Transverse colon (tissue), 4 donors: Measurements from ENCODE around the gene PEX14. TPM values are rescaled to one million over a fixed set of nuclear protein-coding genes. Genes with fewer than 3 reads are reported as not detected.
A peak's percentile ranks its signal among the peaks of the same experiment; 100 is the strongest.

Source experiments
- DNase-seq: peaks from one replicate; pipeline ENCODE4 v3.0.0-alpha.2; 2019
- H3K27ac ChIP-seq, 4 donors: fragments of 200-600 bp; sonication (generic); 2 replicates each; pipeline ENCODE4 v1.5.1; 2016 to 2018; ENCODE audit warnings: inconsistent platforms in 4 of 4
- H3K27me3 ChIP-seq: fragments of 200-600 bp; sonication (generic); 2 replicates; pipeline ENCODE4 v1.5.1; 2017; ENCODE audit warnings: inconsistent platforms
- H3K36me3 ChIP-seq, 4 donors: fragments of 200-600 bp; sonication (generic); 2 replicates each; pipeline ENCODE4 v1.5.1; 2017 to 2019; ENCODE audit warnings: inconsistent platforms in 4 of 4
- H3K4me1 ChIP-seq, 4 donors: fragments of 200-600 bp; sonication (generic); 2 replicates each; pipeline ENCODE4 v1.5.1; 2017 to 2020; ENCODE audit warnings: inconsistent platforms in 4 of 4
- H3K4me3 ChIP-seq, 4 donors: fragments of 200-600 bp; sonication (generic); 1 replicate in 1 of 4; 2 replicates in 3 of 4; pipeline versions ENCODE4 v1.5.1 to v1.6.1; 2017 to 2019; ENCODE audit warnings: inconsistent platforms in 4 of 4
- H3K9me3 ChIP-seq, 2 donors: fragments of 200-600 bp; sonication (generic); 2 replicates each; pipeline ENCODE4 v1.5.1; 2017 to 2019; ENCODE audit warnings: inconsistent platforms in 2 of 2
- EP300 ChIP-seq: sonication (generic); formaldehyde crosslinking; IDR thresholded peaks from one replicate; pipeline ENCODE4 v1.6.1; 2017; ENCODE audit warnings: antibody characterized with exemption, low read depth
- POLR2A ChIP-seq: fragments of 450-650 bp; IDR thresholded peaks from one replicate; pipeline ENCODE4 v1.6.1; 2016; ENCODE audit warnings: antibody characterized with exemption, mild to moderate bottlenecking, moderate library complexity
- POLR2AphosphoS5 ChIP-seq, 3 donors: sonication (generic); formaldehyde crosslinking; IDR thresholded peaks; one replicate each; pipeline ENCODE4 v1.6.1; 2016; ENCODE audit warnings: antibody characterized with exemption in 3 of 3
- WGBS, 2 donors: methylation state at CpG; one replicate each; pipeline ENCODE4 v1.1.5; 2018; ENCODE audit warnings: low coverage in 1 of 2; 5-methylcytosine and 5-hydroxymethylcytosine counted together
- in situ Hi-C, 4 donors: fragments of 200-750 bp; cut with MboI; loops; one replicate each; pipeline versions ENCODE4 v1.15.0 to v1.15.1; 2017; ENCODE audit warnings: low sequenced_read_pairs in 3 of 4, low pct_ligation_motif_present in 1 of 4, low pct_unique_long_range_greater_than_20kb in 1 of 4
- intact Hi-C: fragments of 100-400 bp; cut with DNase I; formaldehyde crosslinking; loops from one replicate; pipeline ENCODE4 v1.15.1; 2023; ENCODE audit warnings: low total_unique reads
- total RNA-seq, 4 donors: library from RNA; depleted of rRNA; stranded (reverse); fragments of >200 nt; gene quantifications; one replicate each; pipeline ENCODE4 v1.1.0, GENCODE V29; 2016
- TF ChIP-seq, protein P1 (sequence below), 5 experiments: fragments of 200-600 bp in 3 of 5; fragments of 450-650 bp in 2 of 5; sonication (generic) in 3 of 5; IDR thresholded peaks; 1 replicate in 2 of 5; 2 replicates in 3 of 5; pipeline ENCODE4 v1.5.1; 2016 to 2017; ENCODE audit warnings: antibody characterized with exemption in 5 of 5, inconsistent platforms in 3 of 5, mild to moderate bottlenecking in 2 of 5, moderate library complexity in 1 of 5

The PEX14 gene
- total RNA-seq, 4 donors from 2014 or later: 2.4 to 16.5 (median 12.6) TPM

DNA sequence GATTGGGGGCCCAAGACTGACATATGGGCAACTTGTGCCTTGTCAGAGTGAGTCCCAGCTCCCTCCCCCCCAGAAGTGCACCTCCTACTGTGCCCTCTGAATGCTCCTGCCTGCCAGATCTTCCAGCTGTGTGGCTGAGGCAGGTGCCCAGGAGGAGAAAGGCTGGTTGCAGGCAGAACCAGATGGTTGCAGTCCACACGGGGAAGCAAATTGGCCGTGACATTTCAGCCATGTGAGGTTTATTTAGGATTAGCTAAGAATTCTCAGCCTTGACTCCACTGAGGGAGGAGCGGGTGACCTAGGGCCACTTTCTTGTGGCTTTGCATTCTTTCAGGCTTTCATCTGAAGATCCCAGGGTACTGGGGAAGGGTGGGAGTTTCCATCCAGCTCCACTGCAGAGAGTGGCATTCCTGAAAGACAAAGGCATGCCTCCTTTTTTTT is 33.8 kb downstream of the PEX14 start:
- TF ChIP-seq EP300: no peak
- TF ChIP-seq POLR2A: no peak
- no peak for TF ChIP-seq POLR2AphosphoS5 (IDR thresholded peaks at IDR 0.05)
- TF ChIP-seq, protein P1, sequence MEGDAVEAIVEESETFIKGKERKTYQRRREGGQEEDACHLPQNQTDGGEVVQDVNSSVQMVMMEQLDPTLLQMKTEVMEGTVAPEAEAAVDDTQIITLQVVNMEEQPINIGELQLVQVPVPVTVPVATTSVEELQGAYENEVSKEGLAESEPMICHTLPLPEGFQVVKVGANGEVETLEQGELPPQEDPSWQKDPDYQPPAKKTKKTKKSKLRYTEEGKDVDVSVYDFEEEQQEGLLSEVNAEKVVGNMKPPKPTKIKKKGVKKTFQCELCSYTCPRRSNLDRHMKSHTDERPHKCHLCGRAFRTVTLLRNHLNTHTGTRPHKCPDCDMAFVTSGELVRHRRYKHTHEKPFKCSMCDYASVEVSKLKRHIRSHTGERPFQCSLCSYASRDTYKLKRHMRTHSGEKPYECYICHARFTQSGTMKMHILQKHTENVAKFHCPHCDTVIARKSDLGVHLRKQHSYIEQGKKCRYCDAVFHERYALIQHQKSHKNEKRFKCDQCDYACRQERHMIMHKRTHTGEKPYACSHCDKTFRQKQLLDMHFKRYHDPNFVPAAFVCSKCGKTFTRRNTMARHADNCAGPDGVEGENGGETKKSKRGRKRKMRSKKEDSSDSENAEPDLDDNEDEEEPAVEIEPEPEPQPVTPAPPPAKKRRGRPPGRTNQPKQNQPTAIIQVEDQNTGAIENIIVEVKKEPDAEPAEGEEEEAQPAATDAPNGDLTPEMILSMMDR (IDR thresholded peaks at IDR 0.05): no peak
- WGBS, 2 donors: 70% methylated on average over 3 of the region's 3 CpGs; no CpG with 5 or more reads in 1 of the 2 donors
- H3K4me3 ChIP-seq: no peak overlapping the region
- H3K36me3 ChIP-seq: no peaks in the 10 kb centered on the region
- in situ Hi-C loops: loop anchor here in 3 of 4 donors (10.0 to 25.0 kb wide), 2 partner anchors 354 to 356 kb away; no protein-coding TSS in a partner anchor
- no peaks in the 10 kb centered on the region for H3K27me3 ChIP-seq
- intact Hi-C loops: no loop called here
- no peak for DNase-seq
- H3K9me3 ChIP-seq: no peaks in the 10 kb centered on the region
- H3K27ac ChIP-seq: no peak overlapping the region
- H3K4me1 ChIP-seq: peaks cover 15 to 55% (median 20%) of the 10 kb centered on the region in 4 donors

DNA sequence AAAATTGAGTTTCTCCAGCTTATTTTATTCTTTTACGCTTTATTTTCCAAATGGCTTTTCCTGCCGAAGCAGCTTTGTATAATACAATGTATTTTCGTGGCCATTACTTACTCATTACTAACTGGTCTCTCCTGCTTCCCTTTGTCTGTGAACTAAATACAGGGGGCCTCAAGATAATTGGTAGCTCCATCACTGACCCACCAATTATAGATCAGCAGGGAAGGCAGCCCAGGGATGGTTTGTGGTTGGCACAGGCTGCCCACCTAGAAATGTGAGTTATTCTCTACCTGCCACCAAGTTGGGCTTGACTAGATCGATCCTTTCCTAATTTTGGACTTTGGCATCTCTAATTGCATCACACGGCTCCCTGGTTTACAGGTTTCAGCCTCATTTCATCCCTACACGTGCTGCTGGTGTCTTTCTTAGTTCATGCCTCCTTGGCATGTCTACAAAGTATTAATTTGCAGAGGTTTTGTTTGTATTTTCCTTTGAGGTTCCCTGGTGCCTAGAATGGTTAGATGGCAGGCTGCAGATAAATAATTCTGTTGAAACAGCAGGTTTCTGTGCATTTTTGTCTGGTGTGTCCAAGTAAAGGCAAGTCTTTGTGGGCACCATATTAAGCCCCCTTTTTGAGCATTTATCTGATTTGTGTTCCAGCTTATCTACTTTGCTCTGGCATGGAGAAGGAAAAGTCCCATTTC is 35.2 kb downstream of the PEX14 start:
- no peaks in the 10 kb centered on the region for H3K9me3 ChIP-seq
- peaks cover 15 to 56% (median 20%) of the 10 kb centered on the region in 4 donors for H3K4me1 ChIP-seq
- H3K27me3 ChIP-seq: no peaks in the 10 kb centered on the region
- no peak overlapping the region for H3K4me3 ChIP-seq
- intact Hi-C loops (no loop called here), in situ Hi-C loops (loop anchor here (5.0 to 25.0 kb wide), 4 partner anchors 352 to 425 kb away; no protein-coding TSS in a partner anchor)
- peak overlapping the region; percentile 23 to 48 (median 44) for H3K27ac ChIP-seq
- 55 to 72% methylated on average over 6 of the region's 6 CpGs for WGBS, 2 donors
- TF ChIP-seq, protein P1 (IDR thresholded peaks at IDR 0.05): no peak
- TF ChIP-seq POLR2A (no peak), POLR2AphosphoS5 (IDR thresholded peaks at IDR 0.05) (no peak), EP300 (no peak)
- no peaks in the 10 kb centered on the region for H3K36me3 ChIP-seq
- DNase-seq: no peak

DNA sequence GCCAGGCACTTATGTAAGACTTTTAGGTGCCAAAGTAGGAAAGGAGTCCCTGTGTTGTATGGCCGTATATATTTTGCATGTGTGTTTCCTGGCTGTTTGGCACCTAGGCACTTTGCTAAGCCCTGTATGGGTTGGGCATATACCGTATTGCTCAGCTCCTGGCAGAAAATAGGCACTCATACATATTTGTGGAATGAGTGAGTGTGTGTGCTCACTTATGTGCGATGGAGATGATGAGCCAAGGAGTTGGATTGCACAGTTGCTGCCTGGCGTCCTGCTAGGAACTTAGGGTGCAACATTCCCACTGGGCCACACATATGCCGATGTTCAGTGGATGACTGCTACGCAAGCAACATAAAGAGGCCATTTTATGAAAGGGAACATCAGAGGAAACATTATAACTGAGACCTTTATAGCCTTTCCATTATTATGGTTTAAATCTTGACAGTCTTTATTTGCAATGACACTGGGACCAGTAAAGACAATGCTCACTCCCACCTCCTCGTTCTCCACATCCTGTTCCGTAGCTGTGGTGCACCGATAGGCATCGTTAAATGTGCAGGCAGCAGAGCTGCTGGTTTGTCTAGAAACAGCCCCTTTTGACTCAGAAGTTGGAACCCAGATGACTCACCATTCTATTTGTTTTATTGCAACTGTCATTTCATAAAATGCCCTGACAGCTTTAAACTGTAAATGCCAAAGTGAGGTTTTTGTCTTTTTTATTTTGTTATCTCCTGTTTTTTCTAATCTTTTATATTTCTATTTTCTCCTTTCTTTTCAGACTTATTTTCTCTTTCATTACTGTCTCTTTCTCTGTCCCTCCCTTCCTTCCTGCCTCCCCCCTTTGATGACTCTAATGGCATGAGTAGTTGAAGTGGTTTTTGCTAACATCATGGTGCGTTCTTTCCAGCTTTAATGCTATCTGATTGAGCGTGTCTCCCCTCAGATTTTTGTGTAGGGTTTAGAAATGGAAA is 36.1 kb downstream of the PEX14 start:
- peak in 1 of 3 donors; percentile 14 for TF ChIP-seq POLR2AphosphoS5 (IDR thresholded peaks at IDR 0.05)
- TF ChIP-seq, protein P1 (IDR thresholded peaks at IDR 0.05): no peak
- H3K27me3 ChIP-seq: no peaks in the 10 kb centered on the region
- 13 to 27% methylated on average over 6 to 12 of the region's 12 CpGs for WGBS, 2 donors
- in situ Hi-C loops: loop anchor here in 3 of 4 donors (5.0 to 25.0 kb wide), 3 partner anchors 351 to 424 kb away; no protein-coding TSS in a partner anchor
- no peaks in the 10 kb centered on the region for H3K9me3 ChIP-seq
- H3K27ac ChIP-seq: peak overlapping the region; percentile 23 to 48 (median 44)
- no peaks in the 10 kb centered on the region for H3K36me3 ChIP-seq
- peak; percentile 44 for DNase-seq
- intact Hi-C loops: no loop called here
- no peak overlapping the region for H3K4me3 ChIP-seq
- H3K4me1 ChIP-seq: peaks cover 15 to 64% (median 20%) of the 10 kb centered on the region in 4 donors

DNA sequence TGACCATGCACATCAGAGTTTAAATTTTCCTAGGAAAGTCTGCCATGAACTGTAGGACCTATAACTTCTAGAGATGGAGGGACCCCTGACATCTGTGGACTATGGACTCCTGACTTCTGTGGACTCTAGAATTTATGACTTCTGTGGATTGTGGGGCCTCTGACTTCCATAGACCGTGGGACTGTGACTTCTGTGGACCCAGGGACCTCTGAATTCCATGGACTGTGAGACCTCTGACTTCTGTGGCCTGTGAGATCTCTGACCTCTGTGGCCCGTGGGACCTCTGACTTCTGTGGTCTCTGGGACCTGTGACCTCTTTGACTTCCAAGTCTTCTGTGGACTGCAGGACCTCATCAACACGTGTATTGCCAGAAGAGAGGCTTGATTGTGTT is 36.7 kb downstream of the PEX14 start:
- 40% methylated on average over 3 of the region's 3 CpGs; no CpG with 5 or more reads in 1 of the 2 donors for WGBS, 2 donors
- intact Hi-C loops (no loop called here), in situ Hi-C loops (loop anchor here in 3 of 4 donors (5.0 to 25.0 kb wide), 3 partner anchors 351 to 423 kb away; no protein-coding TSS in a partner anchor)
- Histone ChIP-seq H3K4me3 (no peak overlapping the region), H3K36me3 (no peaks in the 10 kb centered on the region), H3K27ac (peak overlapping the region; percentile 23 to 48 (median 44)), H3K4me1 (peaks cover 15 to 68% (median 20%) of the 10 kb centered on the region in 4 donors), H3K27me3 (no peaks in the 10 kb centered on the region), H3K9me3 (no peaks in the 10 kb centered on the region)
- TF ChIP-seq, protein P1 (IDR thresholded peaks at IDR 0.05): no peak
- TF ChIP-seq EP300 (no peak), POLR2AphosphoS5 (IDR thresholded peaks at IDR 0.05) (no peak), POLR2A (no peak)
- DNase-seq: no peak
